Measurements from ENCODE around the gene SUCO. TPM values are rescaled to one million over a fixed set of nuclear protein-coding genes. Genes with fewer than 3 reads are reported as not detected.

SUCO gene
- total RNA-seq, 1 donor from 2014 or later: 11.3 TPM

DNA sequence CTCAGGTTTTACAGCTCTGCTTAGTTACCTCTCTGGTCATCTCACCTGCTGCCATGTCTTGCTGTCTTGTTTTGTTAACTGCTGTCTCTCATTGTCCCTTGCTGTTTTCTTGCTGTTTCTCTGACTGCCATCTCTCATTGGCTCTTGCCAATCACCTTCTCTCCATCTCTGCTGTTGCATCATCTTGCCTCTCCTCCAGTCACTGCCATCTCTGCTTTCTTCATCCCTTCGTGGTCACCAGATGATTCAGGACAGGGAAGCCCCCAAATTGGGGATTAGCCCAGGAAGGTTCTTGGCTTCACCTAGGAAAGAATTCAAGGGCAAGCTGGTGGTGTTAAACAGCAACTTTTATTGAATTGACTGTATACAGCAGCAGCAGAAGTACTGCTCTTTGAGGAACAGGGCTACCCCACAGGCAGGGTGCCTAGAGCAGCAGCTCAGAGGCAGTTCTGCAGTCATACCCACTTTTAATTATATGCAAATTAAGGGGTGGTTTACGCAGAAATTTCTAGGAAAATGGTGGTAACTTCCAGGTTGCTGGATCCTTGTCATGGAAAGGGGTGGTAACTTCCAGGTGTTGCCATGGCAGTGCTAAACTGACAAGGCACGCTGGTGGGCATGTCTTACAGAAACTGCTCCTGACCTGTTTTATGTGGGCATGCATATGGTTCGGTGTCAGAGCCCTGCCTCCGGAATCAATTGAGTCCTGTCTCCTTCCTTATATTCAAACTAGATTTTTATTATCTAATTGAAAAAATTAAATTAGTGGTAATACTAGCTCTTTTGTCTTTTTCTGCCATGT, 33.4 kb downstream of the SUCO start:
- peaks cover 2% of the 10 kb centered on the region for H3K36me3 ChIP-seq (ENCODE audit: control insufficient read depth, insufficient read depth, low read length)
- H3K27me3 ChIP-seq (ENCODE audit: control insufficient read depth, insufficient read depth, low read length): no peaks in the 10 kb centered on the region
- no peak overlapping the region for H3K4me3 ChIP-seq (ENCODE audit: low read depth, low read length)
- DNase-seq (ENCODE audit: low read depth): no peak
- peak; percentile 40 for FAIRE-seq
- TF ChIP-seq, protein P1, sequence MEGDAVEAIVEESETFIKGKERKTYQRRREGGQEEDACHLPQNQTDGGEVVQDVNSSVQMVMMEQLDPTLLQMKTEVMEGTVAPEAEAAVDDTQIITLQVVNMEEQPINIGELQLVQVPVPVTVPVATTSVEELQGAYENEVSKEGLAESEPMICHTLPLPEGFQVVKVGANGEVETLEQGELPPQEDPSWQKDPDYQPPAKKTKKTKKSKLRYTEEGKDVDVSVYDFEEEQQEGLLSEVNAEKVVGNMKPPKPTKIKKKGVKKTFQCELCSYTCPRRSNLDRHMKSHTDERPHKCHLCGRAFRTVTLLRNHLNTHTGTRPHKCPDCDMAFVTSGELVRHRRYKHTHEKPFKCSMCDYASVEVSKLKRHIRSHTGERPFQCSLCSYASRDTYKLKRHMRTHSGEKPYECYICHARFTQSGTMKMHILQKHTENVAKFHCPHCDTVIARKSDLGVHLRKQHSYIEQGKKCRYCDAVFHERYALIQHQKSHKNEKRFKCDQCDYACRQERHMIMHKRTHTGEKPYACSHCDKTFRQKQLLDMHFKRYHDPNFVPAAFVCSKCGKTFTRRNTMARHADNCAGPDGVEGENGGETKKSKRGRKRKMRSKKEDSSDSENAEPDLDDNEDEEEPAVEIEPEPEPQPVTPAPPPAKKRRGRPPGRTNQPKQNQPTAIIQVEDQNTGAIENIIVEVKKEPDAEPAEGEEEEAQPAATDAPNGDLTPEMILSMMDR (IDR thresholded peaks at IDR 0.05; ENCODE audit: insufficient read depth, low read length, severe bottlenecking): no peak

DNA sequence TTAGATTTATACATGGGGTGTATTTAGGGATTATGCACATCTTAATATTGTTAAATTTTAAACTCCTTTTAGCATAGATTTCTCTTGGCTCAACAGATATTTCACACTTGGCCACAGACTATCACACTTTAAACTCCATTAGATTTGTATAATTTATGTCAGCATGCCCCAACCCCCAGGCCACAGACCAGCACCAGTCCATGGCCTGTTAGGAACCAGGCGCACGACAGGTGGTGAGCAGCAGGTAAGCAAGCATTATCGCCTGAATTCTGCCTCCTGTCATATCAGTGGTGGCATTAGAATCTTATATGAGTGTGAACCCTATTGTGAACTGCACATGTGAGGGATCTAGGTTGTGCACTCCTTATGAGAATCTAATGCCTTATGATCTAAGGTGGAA, 34.8 kb downstream of the SUCO start:
- Histone ChIP-seq H3K27me3 (ENCODE audit: control insufficient read depth, insufficient read depth, low read length) (no peaks in the 10 kb centered on the region), H3K36me3 (ENCODE audit: control insufficient read depth, insufficient read depth, low read length) (peaks cover 2% of the 10 kb centered on the region), H3K4me3 (ENCODE audit: low read depth, low read length) (no peak overlapping the region)
- TF ChIP-seq, protein P1 (IDR thresholded peaks at IDR 0.05; ENCODE audit: insufficient read depth, low read length, severe bottlenecking): no peak
- no peak for FAIRE-seq
- DNase-seq (ENCODE audit: low read depth): no peak

DNA sequence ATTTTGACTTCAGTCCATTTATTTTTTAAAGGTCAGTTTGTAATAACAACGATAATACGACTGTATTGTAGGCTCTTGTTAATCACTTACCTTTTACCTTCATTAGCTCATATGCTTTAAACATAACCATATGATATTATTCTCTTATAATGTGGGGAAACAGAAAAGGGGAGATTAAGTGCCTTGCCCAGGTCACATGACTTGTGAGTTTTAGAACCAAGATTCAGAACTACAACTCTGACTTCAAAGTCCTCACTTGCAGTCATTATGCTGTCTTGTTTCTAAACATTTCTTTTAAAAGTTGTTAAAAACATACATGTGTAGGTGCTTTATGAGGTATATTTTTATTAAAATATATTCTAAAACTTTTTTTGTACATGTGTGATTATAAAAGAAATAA, 41.1 kb downstream of the SUCO start:
- no peaks in the 10 kb centered on the region for H3K27me3 ChIP-seq (ENCODE audit: control insufficient read depth, insufficient read depth, low read length)
- H3K4me3 ChIP-seq (ENCODE audit: low read depth, low read length): no peak overlapping the region
- no peak for FAIRE-seq
- TF ChIP-seq, protein P1 (IDR thresholded peaks at IDR 0.05; ENCODE audit: insufficient read depth, low read length, severe bottlenecking): no peak
- H3K36me3 ChIP-seq (ENCODE audit: control insufficient read depth, insufficient read depth, low read length): peaks cover 2% of the 10 kb centered on the region
- no peak for DNase-seq (ENCODE audit: low read depth)

DNA sequence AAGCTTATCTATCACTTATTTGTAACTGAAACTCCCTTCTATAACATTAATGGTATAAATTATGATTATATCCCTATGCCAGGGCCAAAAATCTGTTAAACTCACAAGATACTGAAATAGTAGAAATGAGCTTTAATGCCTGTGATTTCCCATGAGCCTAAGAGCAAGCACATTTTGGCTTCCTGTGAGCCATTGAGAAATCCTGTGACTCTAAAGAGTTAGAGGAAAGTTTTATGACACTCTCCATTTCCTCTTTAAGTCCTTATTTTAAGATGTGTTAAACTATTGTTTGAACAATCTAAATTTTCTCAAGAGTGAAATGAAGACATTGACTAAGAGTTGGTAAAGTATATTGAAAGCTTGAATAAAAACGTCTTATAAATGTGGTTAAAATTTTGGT, 45.6 kb downstream of the SUCO start:
- H3K27me3 ChIP-seq (ENCODE audit: control insufficient read depth, insufficient read depth, low read length): no peaks in the 10 kb centered on the region
- FAIRE-seq: no peak
- no peaks in the 10 kb centered on the region for H3K36me3 ChIP-seq (ENCODE audit: control insufficient read depth, insufficient read depth, low read length)
- DNase-seq (ENCODE audit: low read depth): no peak
- H3K4me3 ChIP-seq (ENCODE audit: low read depth, low read length): no peak overlapping the region
- TF ChIP-seq, protein P1 (IDR thresholded peaks at IDR 0.05; ENCODE audit: insufficient read depth, low read length, severe bottlenecking): no peak

DNA sequence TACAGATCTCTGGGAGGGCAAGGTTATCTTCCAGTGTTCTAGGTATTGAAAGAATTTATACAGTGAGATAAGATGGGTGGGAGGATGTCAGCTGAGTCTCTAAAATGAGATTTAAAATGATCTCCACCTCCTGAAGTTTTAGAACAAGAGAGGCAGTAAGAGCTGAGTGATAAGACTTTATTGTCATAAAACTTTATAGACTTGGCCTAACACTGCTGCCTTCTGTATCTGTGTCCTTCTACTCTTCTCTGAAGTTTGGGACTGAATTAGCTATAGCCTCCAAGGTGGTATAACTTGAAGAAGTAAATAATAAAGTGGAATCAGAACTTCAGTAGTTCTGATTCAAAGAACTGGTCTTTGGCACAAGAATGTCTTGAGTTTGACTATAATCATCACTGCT, 48.3 kb downstream of the SUCO start:
- FAIRE-seq: no peak
- TF ChIP-seq, protein P1 (IDR thresholded peaks at IDR 0.05; ENCODE audit: insufficient read depth, low read length, severe bottlenecking): no peak
- DNase-seq (ENCODE audit: low read depth): no peak
- H3K36me3 ChIP-seq (ENCODE audit: control insufficient read depth, insufficient read depth, low read length): no peaks in the 10 kb centered on the region
- H3K4me3 ChIP-seq (ENCODE audit: low read depth, low read length): no peak overlapping the region
- no peaks in the 10 kb centered on the region for H3K27me3 ChIP-seq (ENCODE audit: control insufficient read depth, insufficient read depth, low read length)

DNA sequence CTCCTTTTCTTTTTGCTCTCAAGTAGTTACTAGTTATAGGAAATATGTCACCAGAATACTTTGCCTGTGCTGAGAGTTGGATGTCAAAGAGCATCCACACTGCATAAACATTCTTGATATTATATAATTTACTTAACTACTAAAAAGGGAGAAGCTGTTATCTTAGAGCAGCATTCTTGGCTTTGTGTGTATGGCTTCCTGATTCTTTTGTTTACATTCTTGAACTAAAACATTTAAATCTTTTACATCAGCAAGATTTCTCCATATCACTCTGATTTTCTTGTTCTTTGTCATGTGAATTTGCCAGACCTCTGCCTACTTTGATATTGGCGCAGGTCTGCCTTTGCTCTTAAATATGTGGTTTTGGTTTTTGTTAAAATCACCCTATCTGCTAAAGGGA, 48.8 kb downstream of the SUCO start:
- no peaks in the 10 kb centered on the region for H3K36me3 ChIP-seq (ENCODE audit: control insufficient read depth, insufficient read depth, low read length)
- no peaks in the 10 kb centered on the region for H3K27me3 ChIP-seq (ENCODE audit: control insufficient read depth, insufficient read depth, low read length)
- DNase-seq (ENCODE audit: low read depth): no peak
- FAIRE-seq: no peak
- H3K4me3 ChIP-seq (ENCODE audit: low read depth, low read length): no peak overlapping the region
- TF ChIP-seq, protein P1 (IDR thresholded peaks at IDR 0.05; ENCODE audit: insufficient read depth, low read length, severe bottlenecking): no peak
